ENCODE results near the gene GID8. TPM values are rescaled to one million over a fixed set of nuclear protein-coding genes. Genes with fewer than 3 reads are reported as not detected.
A peak's percentile ranks its signal among the peaks of the same experiment; 100 is the strongest.
"Not testable (repeated sequence)": the region's sequence is repeated elsewhere in the genome, so short reads cannot be mapped to it uniquely, and the experiment has no call there.

GID8 gene
- total and polyA plus RNA-seq, 2 of the 13 experiments (the other 11 are each of a cell fraction or from before 2014, with no cell fraction given), result 39.6 to 59.8 TPM

DNA sequence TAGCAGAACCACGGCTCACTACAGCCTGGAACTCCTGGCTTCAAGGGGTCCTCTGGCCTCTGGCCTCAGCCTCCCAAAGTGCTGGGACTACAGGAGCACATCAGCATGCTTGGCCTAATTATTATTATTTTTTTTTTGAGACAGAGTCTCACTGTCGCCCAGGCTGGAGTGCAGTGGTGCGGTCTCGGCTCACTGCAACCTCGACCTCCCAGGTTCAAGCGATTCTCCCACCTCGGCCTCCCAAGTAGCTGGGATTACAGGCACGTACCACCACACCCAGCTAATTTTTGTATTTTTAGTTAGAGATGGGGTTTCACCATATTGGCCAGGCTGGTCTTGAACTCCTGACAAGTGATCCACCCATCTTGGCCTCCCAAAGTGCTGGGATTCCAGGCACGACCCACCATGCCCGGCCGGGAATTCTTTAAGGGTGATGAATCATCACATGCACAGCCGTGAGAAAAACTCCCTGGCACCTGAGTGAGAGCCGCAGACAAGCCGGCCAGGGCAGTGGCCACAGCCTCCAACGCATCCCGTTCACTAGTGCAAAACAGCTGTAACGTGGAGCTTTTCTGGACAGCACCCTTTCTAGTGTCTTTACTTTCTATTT, 14.8 kb upstream of the GID8 start (continued):
- TF ChIP-seq SPEN (CRISPR knock-in tag; IDR thresholded peaks at IDR 0.05; ENCODE audit: low read depth) (peak; percentile 49; the same call in 1 of the 2 replicates), SATB2 (CRISPR knock-in tag; IDR thresholded peaks at IDR 0.05) (0 out of 2 replicates have a peak, but pooled peaks have one; percentile 51), ZNF749 (CRISPR knock-in tag; IDR thresholded peaks at IDR 0.05; ENCODE audit: borderline replicate concordance) (peak; percentile 33; the same call in 1 of the 2 replicates), MXI1 (IDR thresholded peaks at IDR 0.05; ENCODE audit: borderline replicate concordance, low read depth, low read length) (peak; percentile 50; the same call in 1 of the 3 replicates), TEAD3 (CRISPR knock-in tag; optimal IDR thresholded peaks at IDR 0.05; ENCODE audit: borderline replicate concordance) (peak; percentile 84), SALL1 (CRISPR knock-in tag; IDR thresholded peaks at IDR 0.05) (peak; percentile 69), AKAP8 (CRISPR knock-in tag; IDR thresholded peaks at IDR 0.05) (peak; percentile 90), MTA1 (CRISPR knock-in tag; IDR thresholded peaks at IDR 0.05; ENCODE audit: borderline replicate concordance) (peak; percentile 44; the same call in 1 of the 2 replicates), MAZ (IDR thresholded peaks at IDR 0.05; ENCODE audit: borderline replicate concordance, low read depth, low read length) (0 out of 2 replicates have a peak, but pooled peaks have one; percentile 7), ZNF549 (CRISPR knock-in tag; IDR thresholded peaks at IDR 0.05) (0 out of 2 replicates have a peak, but pooled peaks have one; percentile 51), MEF2D (CRISPR knock-in tag; IDR thresholded peaks at IDR 0.05) (0 out of 2 replicates have a peak, but pooled peaks have one; percentile 10), ZNF33B (CRISPR knock-in tag; IDR thresholded peaks at IDR 0.05) (0 out of 2 replicates have a peak, but pooled peaks have one; percentile 60), ZNF263 (CRISPR knock-in tag; IDR thresholded peaks at IDR 0.05) (0 out of 2 replicates have a peak, but pooled peaks have one; percentile 20), KMT2A (CRISPR knock-in tag; IDR thresholded peaks at IDR 0.05) (0 out of 2 replicates have a peak, but pooled peaks have one; percentile 23), ZNF670 (CRISPR knock-in tag; IDR thresholded peaks at IDR 0.05; ENCODE audit: borderline replicate concordance) (peak; percentile 62; the same call in 1 of the 2 replicates), ZNF274 (CRISPR knock-in tag; IDR thresholded peaks at IDR 0.05) (peak; percentile 65; the same call in 1 of the 2 replicates), JUN (CRISPR knock-in tag; IDR thresholded peaks at IDR 0.05) (0 out of 2 replicates have a peak, but pooled peaks have one; percentile 23), KDM5B (CRISPR knock-in tag; IDR thresholded peaks at IDR 0.05; ENCODE audit: borderline replicate concordance) (0 out of 2 replicates have a peak, but pooled peaks have one; percentile 63), HIVEP1 (CRISPR knock-in tag; IDR thresholded peaks at IDR 0.05) (0 out of 2 replicates have a peak, but pooled peaks have one; percentile 27), TCF12 (CRISPR knock-in tag; IDR thresholded peaks at IDR 0.05) (peak; percentile 64; the same call in 1 of the 2 replicates), PITX1 (CRISPR knock-in tag; IDR thresholded peaks at IDR 0.05) (peak; percentile 6; the same call in 1 of the 2 replicates), ZMYM2 (CRISPR knock-in tag; IDR thresholded peaks at IDR 0.05) (peak; percentile 93), REPIN1 (CRISPR knock-in tag; IDR thresholded peaks at IDR 0.05; ENCODE audit: borderline replicate concordance, low read depth) (0 out of 2 replicates have a peak, but pooled peaks have one; percentile 6)
- TF ChIP-seq, protein P1, sequence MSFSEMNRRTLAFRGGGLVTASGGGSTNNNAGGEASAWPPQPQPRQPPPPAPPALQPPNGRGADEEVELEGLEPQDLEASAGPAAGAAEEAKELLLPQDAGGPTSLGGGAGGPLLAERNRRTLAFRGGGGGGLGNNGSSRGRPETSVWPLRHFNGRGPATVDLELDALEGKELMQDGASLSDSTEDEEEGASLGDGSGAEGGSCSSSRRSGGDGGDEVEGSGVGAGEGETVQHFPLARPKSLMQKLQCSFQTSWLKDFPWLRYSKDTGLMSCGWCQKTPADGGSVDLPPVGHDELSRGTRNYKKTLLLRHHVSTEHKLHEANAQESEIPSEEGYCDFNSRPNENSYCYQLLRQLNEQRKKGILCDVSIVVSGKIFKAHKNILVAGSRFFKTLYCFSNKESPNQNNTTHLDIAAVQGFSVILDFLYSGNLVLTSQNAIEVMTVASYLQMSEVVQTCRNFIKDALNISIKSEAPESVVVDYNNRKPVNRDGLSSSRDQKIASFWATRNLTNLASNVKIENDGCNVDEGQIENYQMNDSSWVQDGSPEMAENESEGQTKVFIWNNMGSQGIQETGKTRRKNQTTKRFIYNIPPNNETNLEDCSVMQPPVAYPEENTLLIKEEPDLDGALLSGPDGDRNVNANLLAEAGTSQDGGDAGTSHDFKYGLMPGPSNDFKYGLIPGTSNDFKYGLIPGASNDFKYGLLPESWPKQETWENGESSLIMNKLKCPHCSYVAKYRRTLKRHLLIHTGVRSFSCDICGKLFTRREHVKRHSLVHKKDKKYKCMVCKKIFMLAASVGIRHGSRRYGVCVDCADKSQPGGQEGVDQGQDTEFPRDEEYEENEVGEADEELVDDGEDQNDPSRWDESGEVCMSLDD (CRISPR knock-in tag; IDR thresholded peaks at IDR 0.05; ENCODE audit: borderline replicate concordance), result 0 out of 2 replicates have a peak, but pooled peaks have one; percentile 27
- TF ChIP-seq, protein P2, sequence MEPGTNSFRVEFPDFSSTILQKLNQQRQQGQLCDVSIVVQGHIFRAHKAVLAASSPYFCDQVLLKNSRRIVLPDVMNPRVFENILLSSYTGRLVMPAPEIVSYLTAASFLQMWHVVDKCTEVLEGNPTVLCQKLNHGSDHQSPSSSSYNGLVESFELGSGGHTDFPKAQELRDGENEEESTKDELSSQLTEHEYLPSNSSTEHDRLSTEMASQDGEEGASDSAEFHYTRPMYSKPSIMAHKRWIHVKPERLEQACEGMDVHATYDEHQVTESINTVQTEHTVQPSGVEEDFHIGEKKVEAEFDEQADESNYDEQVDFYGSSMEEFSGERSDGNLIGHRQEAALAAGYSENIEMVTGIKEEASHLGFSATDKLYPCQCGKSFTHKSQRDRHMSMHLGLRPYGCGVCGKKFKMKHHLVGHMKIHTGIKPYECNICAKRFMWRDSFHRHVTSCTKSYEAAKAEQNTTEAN (CRISPR knock-in tag; conservative IDR thresholded peaks at IDR 0.05), result peak; percentile 61; the same call in 1 of the 2 replicates
- TF ChIP-seq MAZ (CRISPR knock-in tag; IDR thresholded peaks at IDR 0.05; ENCODE audit: low read depth); TCF12 (IDR thresholded peaks at IDR 0.05): not testable (repeated sequence)
